CD4-positive, alpha-beta memory T cell (primary cell): ENCODE results near the gene GAA. TPM values are rescaled to one million over a fixed set of nuclear protein-coding genes. Genes with fewer than 3 reads are reported as not detected.

Source experiments
- microRNA-seq: library from miRNA; unstranded; fragments of <30 nt; microRNA quantifications from one replicate; pipeline ENCODE4 v1.2.0, GENCODE V29; 2021; ENCODE audit warnings: borderline replicate concordance, borderline number of aligned reads, borderline microRNAs expressed, mixed read lengths
- polyA plus RNA-seq, 2 donors: library from polyadenylated mRNA; unstranded; fragments of 300-500 nt; fragmentation: Illumina TruSeq; gene quantifications; one replicate each; pipeline ENCODE4 v1.2.3, GENCODE V29; 2021
- total RNA-seq, 2 experiments: library from RNA; stranded (reverse); gene quantifications; one replicate each; pipeline ENCODE4 v1.2.3, GENCODE V29; 2021

Gene GAA
- total and polyA plus RNA-seq, 4 experiments from 2014 or later, result 14.5 to 44.8 (median 28.2) TPM

Small RNA genes within 50 kb of the gene (microRNA-seq; reads per million reads assigned to microRNA genes)
- gene MIR1268B, result not detected

Other genes starting within 250 kb of the GAA start
- 1 to 10 TPM; 1.3 to 1.8 TPM for gene TBC1D16, start 65.7 kb upstream of the GAA start, total RNA-seq
- 1 to 10 TPM in 1 of 2 donors, not detected in 1; 1.2 TPM for gene TBC1D16, start 65.7 kb upstream of the GAA start, polyA plus RNA-seq
- 1 to 10 TPM in 1 of 2 experiments, under 1 TPM in 1; 0.28 to 1.3 TPM for gene CCDC40, start 64.9 kb upstream of the GAA start, total RNA-seq
- gene CCDC40, start 64.9 kb upstream of the GAA start, polyA plus RNA-seq, result not detected
- 10 to 100 TPM; 54.2 to 56.0 TPM for gene EIF4A3, start 45.5 kb downstream of the GAA start, total RNA-seq
- gene EIF4A3, start 45.5 kb downstream of the GAA start, polyA plus RNA-seq, result 100 to 1,000 TPM in 1 of 2 donors, 10 to 100 TPM in 1; 85.8 to 105 TPM
- under 1 TPM in 1 of 2 experiments, not detected in 1; 0.09 TPM for gene CARD14, start 68.4 kb downstream of the GAA start, total RNA-seq
- under 1 TPM in 1 of 2 donors, not detected in 1; 0.07 TPM for gene CARD14, start 68.4 kb downstream of the GAA start, polyA plus RNA-seq
- gene SGSH, start 118.8 kb downstream of the GAA start, total RNA-seq, result 100 to 1,000 TPM; 189 to 198 TPM
- 10 to 100 TPM; 37.8 to 58.6 TPM for gene SGSH, start 118.8 kb downstream of the GAA start, polyA plus RNA-seq
- gene SLC26A11, start 118.8 kb downstream of the GAA start, total RNA-seq, result 100 to 1,000 TPM; 121 to 126 TPM
- 10 to 100 TPM in 1 of 2 donors, 1 to 10 TPM in 1; 6.3 to 10.6 TPM for gene SLC26A11, start 118.8 kb downstream of the GAA start, polyA plus RNA-seq
- gene RNF213, start 159.3 kb downstream of the GAA start, total RNA-seq, result 100 to 1,000 TPM; 367 to 399 TPM
- gene RNF213, start 159.3 kb downstream of the GAA start, polyA plus RNA-seq, result 10 to 100 TPM; 11.2 to 67.9 TPM